Vagina (tissue), 2 donors: ENCODE measurements around the gene SVBP. TPM values are rescaled to one million over a fixed set of nuclear protein-coding genes. Genes with fewer than 3 reads are reported as not detected.

Experiments
- DNase-seq, 2 donors: peaks; one replicate each; pipeline ENCODE4 v3.0.0-alpha.2; 2017; ENCODE audit errors: extremely low spot score in 2 of 2
- H3K27ac ChIP-seq: fragments of 200-600 bp; sonication (generic); one replicate; pipeline ENCODE4 v1.5.1; 2019
- H3K27me3 ChIP-seq: fragments of 200-600 bp; sonication (generic); one replicate; pipeline ENCODE4 v1.5.1; 2019
- H3K36me3 ChIP-seq, 2 donors: fragments of 200-600 bp; sonication (generic); one replicate each; pipeline ENCODE4 v1.5.1; 2017 to 2019
- H3K4me1 ChIP-seq: fragments of 200-600 bp; sonication (generic); one replicate; pipeline ENCODE4 v1.5.1; 2019
- H3K4me3 ChIP-seq, 2 donors: fragments of 200-600 bp; sonication (generic); 1 replicate in 1 of 2; 2 replicates in 1 of 2; pipeline ENCODE4 v1.5.1; 2016 to 2019
- H3K9me3 ChIP-seq: fragments of 200-600 bp; sonication (generic); one replicate; pipeline ENCODE4 v1.5.1; 2019
- CTCF ChIP-seq, 3 experiments: fragments of 450-650 bp in 2 of 3; fragments of 200-600 bp in 1 of 3; sonication (generic) in 1 of 3; IDR thresholded peaks; one replicate each; pipeline ENCODE4 v1.5.1; 2017 to 2019; ENCODE audit warnings: antibody characterized with exemption in 3 of 3, mild to moderate bottlenecking in 2 of 3, moderate library complexity in 2 of 3
- POLR2A ChIP-seq, 2 donors: fragments of 450-650 bp; IDR thresholded peaks; one replicate each; pipeline ENCODE4 v1.6.1; 2017; ENCODE audit warnings: antibody characterized with exemption in 2 of 2, mild to moderate bottlenecking in 2 of 2, moderate library complexity in 2 of 2
- POLR2AphosphoS5 ChIP-seq, 2 donors: sonication (generic); formaldehyde crosslinking; IDR thresholded peaks; one replicate each; pipeline ENCODE4 v1.9.0; 2017; ENCODE audit warnings: antibody characterized with exemption in 2 of 2, mild to moderate bottlenecking in 2 of 2, low read depth in 1 of 2; ENCODE audit not compliant: insufficient read depth in 1 of 2
- intact Hi-C: fragments of 100-400 bp; cut with DNase I; formaldehyde crosslinking; loops from one replicate; pipeline ENCODE4 v1.15.1; 2023
- total RNA-seq: library from RNA; depleted of rRNA; stranded (reverse); fragments of >200 nt; gene quantifications from one replicate; pipeline ENCODE4 v1.2.3, GENCODE V29; 2016

Gene SVBP
- total RNA-seq, 1 donor from 2014 or later = 23.8 TPM

- no peaks in the 10 kb centered on the region for H3K9me3 ChIP-seq
- H3K36me3 ChIP-seq = peaks cover 0 to 28% of the 10 kb centered on the region in 2 donors
- DNase-seq = no peak
- intact Hi-C loops = no loop called here
- no peak overlapping the region for H3K4me3 ChIP-seq
- H3K4me1 ChIP-seq = peaks cover 16% of the 10 kb centered on the region
- no peaks in the 10 kb centered on the region for H3K27me3 ChIP-seq
- no peak for TF ChIP-seq CTCF (IDR thresholded peaks at IDR 0.05)
- no peak for TF ChIP-seq POLR2AphosphoS5 (IDR thresholded peaks at IDR 0.05; ENCODE audit: insufficient read depth in 1 of 2, low read depth in 1 of 2)
- TF ChIP-seq POLR2A (IDR thresholded peaks at IDR 0.05) = no peak
- no peak overlapping the region for H3K27ac ChIP-seq
Measured at GRCh38 chr1:42853116-42853884, 36.1 kb upstream of the SVBP start.

DNA sequence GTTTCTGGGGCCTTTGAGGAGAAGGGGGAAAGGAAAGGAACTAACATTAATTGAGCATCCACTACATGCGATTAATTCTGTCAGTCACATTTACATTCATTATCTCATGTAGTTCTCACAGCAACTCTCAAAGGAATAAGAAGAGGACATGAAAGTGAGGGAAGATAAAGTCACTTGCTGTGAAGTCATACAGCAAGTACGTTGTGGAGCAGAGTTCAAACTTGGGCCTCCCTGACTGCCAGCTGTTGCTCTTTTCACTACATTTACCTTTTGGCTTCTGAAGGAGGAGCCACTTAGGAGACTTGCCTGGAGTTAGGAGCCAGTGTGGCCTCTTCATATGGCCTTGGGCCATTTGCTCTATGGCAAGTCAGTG is 35.4 kb upstream of the SVBP start:
- TF ChIP-seq POLR2AphosphoS5 (IDR thresholded peaks at IDR 0.05; ENCODE audit: insufficient read depth in 1 of 2, low read depth in 1 of 2) (no peak), POLR2A (IDR thresholded peaks at IDR 0.05) (no peak), CTCF (IDR thresholded peaks at IDR 0.05) (no peak)
- Histone ChIP-seq H3K9me3 (no peaks in the 10 kb centered on the region), H3K4me3 (no peak overlapping the region), H3K27me3 (no peaks in the 10 kb centered on the region), H3K4me1 (peaks cover 23% of the 10 kb centered on the region), H3K27ac (no peak overlapping the region), H3K36me3 (peaks cover 0 to 28% of the 10 kb centered on the region in 2 donors)
- no peak for DNase-seq
- intact Hi-C loops = no loop called here

DNA sequence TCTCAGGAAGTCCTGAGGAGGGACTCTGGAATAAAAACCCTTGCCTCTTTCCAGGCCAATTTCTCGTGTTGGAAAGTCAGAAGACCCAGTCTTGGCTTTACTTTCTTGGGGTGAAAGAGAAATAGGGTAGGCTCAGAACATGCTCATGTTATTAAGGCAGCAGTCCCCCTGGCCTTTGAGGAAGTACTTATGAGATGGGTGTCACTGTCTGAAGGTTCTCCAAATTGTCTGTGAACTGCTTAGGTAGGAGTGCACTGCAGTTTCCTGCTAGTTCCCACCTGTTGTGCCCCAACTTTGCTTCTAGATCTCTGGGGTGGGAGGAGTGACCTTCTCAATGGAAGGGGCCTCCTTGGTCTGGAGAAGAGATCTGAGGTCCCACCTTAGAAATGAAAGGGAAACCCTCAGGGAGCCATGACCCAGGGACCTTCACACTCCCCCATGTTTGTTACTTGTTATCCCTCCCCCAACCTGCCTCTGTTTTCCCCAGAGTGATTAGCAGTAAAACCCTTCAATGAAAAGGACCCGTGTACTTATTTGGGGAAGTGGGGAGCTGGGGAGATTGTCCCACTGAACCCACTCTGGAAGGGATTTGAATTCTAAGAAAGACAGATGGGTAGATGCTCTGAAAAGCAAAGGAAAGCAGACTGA is 34.9 kb upstream of the SVBP start:
- Histone ChIP-seq H3K27ac (no peak overlapping the region), H3K4me3 (no peak overlapping the region), H3K9me3 (no peaks in the 10 kb centered on the region), H3K4me1 (peaks cover 28% of the 10 kb centered on the region), H3K36me3 (peaks cover 0 to 28% of the 10 kb centered on the region in 2 donors), H3K27me3 (no peaks in the 10 kb centered on the region)
- intact Hi-C loops = no loop called here
- no peak for DNase-seq
- TF ChIP-seq POLR2AphosphoS5 (IDR thresholded peaks at IDR 0.05; ENCODE audit: insufficient read depth in 1 of 2, low read depth in 1 of 2) = no peak
- no peak for TF ChIP-seq POLR2A (IDR thresholded peaks at IDR 0.05)
- no peak for TF ChIP-seq CTCF (IDR thresholded peaks at IDR 0.05)

DNA sequence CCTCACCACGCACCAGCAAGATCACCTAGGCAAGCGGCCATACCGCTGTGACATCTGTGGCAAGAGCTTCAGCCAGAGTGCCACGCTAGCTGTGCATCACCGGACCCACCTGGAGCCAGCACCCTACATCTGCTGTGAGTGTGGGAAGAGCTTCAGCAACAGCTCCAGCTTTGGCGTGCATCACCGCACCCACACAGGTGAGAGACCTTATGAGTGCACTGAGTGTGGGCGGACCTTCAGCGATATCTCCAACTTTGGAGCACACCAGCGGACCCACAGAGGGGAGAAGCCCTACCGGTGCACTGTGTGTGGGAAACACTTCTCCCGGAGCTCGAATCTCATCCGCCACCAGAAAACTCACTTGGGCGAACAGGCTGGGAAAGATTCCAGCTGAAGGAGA is 34.2 kb upstream of the SVBP start:
- Histone ChIP-seq H3K27me3 (no peaks in the 10 kb centered on the region), H3K36me3 (peaks cover 0 to 28% of the 10 kb centered on the region in 2 donors), H3K27ac (no peak overlapping the region), H3K9me3 (no peaks in the 10 kb centered on the region), H3K4me3 (no peak overlapping the region), H3K4me1 (peaks cover 33% of the 10 kb centered on the region)
- intact Hi-C loops = no loop called here
- TF ChIP-seq POLR2AphosphoS5 (IDR thresholded peaks at IDR 0.05; ENCODE audit: insufficient read depth in 1 of 2, low read depth in 1 of 2) (no peak), POLR2A (IDR thresholded peaks at IDR 0.05) (no peak), CTCF (IDR thresholded peaks at IDR 0.05) (no peak)
- DNase-seq = no peak

GRCh38 chr1:42849944-42850343 is 32.7 kb upstream of the SVBP start:
- intact Hi-C loops = no loop called here
- peaks cover 0 to 28% of the 10 kb centered on the region in 2 donors for H3K36me3 ChIP-seq

More at GRCh38 chr1:42849944-42850343, 32.7 kb upstream of the SVBP start:
- TF ChIP-seq CTCF (IDR thresholded peaks at IDR 0.05) = no peak
- TF ChIP-seq POLR2A (IDR thresholded peaks at IDR 0.05) = no peak
- Histone ChIP-seq H3K27ac (no peak overlapping the region), H3K4me3 (no peak overlapping the region), H3K9me3 (no peaks in the 10 kb centered on the region), H3K4me1 (peaks cover 40% of the 10 kb centered on the region), H3K27me3 (no peaks in the 10 kb centered on the region)
- no peak for DNase-seq
